PFSK-1 (cell line): ENCODE data around the gene DLX4.

Source experiments
- FOXP2 ChIP-seq: optimal IDR thresholded peaks from 2 replicates; pipeline ENCODE3; 2011; ENCODE audit warnings: borderline replicate concordance, control low read depth, inconsistent platforms; ENCODE audit not compliant: insufficient read depth; ENCODE audit errors: extremely low read length, extremely low read depth
- POLR2AphosphoS5 ChIP-seq: IDR thresholded peaks from 2 replicates; pipeline ENCODE4 v1.6.1; 2012; ENCODE audit warnings: low read depth, mild to moderate bottlenecking, control low read depth, low read length, moderate library complexity
- REST ChIP-seq, 2 experiments: IDR thresholded peaks; 2 replicates each; pipeline versions ENCODE4 v1.6.1 to v1.8.0; 2011 to 2012; ENCODE audit warnings: low read depth in 2 of 2, low read length in 2 of 2, control low read depth in 1 of 2, inconsistent platforms in 1 of 2, mild to moderate bottlenecking in 1 of 2, moderate library complexity in 1 of 2; ENCODE audit not compliant: insufficient read depth in 1 of 2
- SIN3A ChIP-seq: IDR thresholded peaks from 2 replicates; pipeline ENCODE4 v1.6.1; 2012; ENCODE audit warnings: mild to moderate bottlenecking, low read length, moderate library complexity, borderline replicate concordance; ENCODE audit not compliant: insufficient read depth
- TAF1 ChIP-seq: IDR thresholded peaks from 2 replicates; pipeline ENCODE4 v1.6.1; 2012; ENCODE audit warnings: low read length, control low read depth, borderline replicate concordance; ENCODE audit not compliant: insufficient read depth

Gene DLX4

GRCh38 chr17:49931416-49932137 is 37.4 kb upstream of the DLX4 start:
- TF ChIP-seq POLR2AphosphoS5, result no peak
- no peak for TF ChIP-seq REST (IDR thresholded peaks at IDR 0.05; ENCODE audit: insufficient read depth in 1 of 2, low read depth in 2 of 2, low read length in 2 of 2)
- no peak for TF ChIP-seq TAF1
- no peak for TF ChIP-seq SIN3A
- no peak for TF ChIP-seq FOXP2

GRCh38 chr17:49932138-49932723 is 36.8 kb upstream of the DLX4 start:
- no peak for TF ChIP-seq POLR2AphosphoS5
- TF ChIP-seq REST (IDR thresholded peaks at IDR 0.05; ENCODE audit: insufficient read depth in 1 of 2, low read depth in 2 of 2, low read length in 2 of 2), result no peak
- TF ChIP-seq FOXP2, result no peak
- TF ChIP-seq SIN3A, result no peak
- TF ChIP-seq TAF1, result no peak

- TF ChIP-seq REST (IDR thresholded peaks at IDR 0.05; ENCODE audit: insufficient read depth in 1 of 2, low read depth in 2 of 2, low read length in 2 of 2) (no peak), FOXP2 (no peak), POLR2AphosphoS5 (no peak), SIN3A (no peak), TAF1 (no peak)
Measured at GRCh38 chr17:49932901-49933300, 36.1 kb upstream of the DLX4 start.

GRCh38 chr17:49935526-49936210 is 33.3 kb upstream of the DLX4 start:
- TF ChIP-seq FOXP2 (no peak), TAF1 (no peak), REST (IDR thresholded peaks at IDR 0.05; ENCODE audit: insufficient read depth in 1 of 2, low read depth in 2 of 2, low read length in 2 of 2) (no peak)
